Islet of Langerhans (tissue), 1 donor: ENCODE measurements around the gene CCDC154.
"Not testable (repeated sequence)": the region's sequence is repeated elsewhere in the genome, so short reads cannot be mapped to it uniquely, and the experiment has no call there.

Source experiments
- FAIRE-seq: peaks from one replicate; lab custom pipeline; 2011; peaks lifted over from hg19 to GRCh38; lab: Jason Lieb, UNC

CCDC154 gene, protein sequence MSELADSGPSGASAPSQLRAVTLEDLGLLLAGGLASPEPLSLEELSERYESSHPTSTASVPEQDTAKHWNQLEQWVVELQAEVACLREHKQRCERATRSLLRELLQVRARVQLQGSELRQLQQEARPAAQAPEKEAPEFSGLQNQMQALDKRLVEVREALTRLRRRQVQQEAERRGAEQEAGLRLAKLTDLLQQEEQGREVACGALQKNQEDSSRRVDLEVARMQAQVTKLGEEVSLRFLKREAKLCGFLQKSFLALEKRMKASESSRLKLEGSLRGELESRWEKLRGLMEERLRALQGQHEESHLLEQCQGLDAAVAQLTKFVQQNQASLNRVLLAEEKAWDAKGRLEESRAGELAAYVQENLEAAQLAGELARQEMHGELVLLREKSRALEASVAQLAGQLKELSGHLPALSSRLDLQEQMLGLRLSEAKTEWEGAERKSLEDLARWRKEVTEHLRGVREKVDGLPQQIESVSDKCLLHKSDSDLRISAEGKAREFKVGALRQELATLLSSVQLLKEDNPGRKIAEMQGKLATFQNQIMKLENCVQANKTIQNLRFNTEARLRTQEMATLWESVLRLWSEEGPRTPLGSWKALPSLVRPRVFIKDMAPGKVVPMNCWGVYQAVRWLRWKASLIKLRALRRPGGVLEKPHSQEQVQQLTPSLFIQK

DNA sequence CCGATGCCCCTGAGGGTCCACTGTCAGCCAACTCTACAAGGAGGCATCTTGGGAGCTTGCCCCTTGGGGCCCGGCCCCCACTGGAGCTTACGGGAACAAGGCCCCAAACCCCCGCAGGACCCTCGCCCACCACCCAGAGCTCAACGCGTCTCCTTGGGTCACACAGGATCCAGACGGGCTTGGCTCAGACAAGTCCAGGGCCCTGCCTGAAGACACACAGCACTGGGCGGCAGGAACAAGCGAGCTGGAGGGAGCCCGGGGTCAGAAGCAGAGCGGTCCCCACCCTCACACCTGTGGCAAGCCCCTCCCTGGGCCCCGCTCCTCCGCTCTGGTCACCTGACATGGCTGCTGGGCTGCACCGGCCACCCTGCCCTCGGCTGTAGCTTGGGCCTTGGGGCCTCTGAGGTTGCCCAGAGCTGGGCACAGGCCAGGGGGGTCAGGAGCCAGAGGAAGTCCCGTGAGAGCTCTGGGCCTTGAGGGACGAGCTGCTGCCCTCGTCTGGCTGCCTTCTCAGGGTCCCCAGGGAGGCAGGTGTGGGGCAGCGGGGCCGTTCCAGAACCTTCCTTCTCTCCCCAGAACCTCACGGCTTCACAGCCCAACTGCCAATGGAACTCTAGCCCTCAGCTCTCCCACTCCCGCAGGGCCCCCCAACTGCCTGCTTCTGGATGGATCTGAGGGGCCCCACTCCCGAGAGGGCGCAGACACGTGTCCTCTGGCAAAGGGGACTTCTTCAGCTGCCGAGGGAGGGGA, at the start of gene CCDC154:
Gene CCDC154 (minus strand): TSS at position 577 of the 750 bp plus-strand sequence. CDS start 234 bp downstream, at position 343.
- no peak for FAIRE-seq

DNA sequence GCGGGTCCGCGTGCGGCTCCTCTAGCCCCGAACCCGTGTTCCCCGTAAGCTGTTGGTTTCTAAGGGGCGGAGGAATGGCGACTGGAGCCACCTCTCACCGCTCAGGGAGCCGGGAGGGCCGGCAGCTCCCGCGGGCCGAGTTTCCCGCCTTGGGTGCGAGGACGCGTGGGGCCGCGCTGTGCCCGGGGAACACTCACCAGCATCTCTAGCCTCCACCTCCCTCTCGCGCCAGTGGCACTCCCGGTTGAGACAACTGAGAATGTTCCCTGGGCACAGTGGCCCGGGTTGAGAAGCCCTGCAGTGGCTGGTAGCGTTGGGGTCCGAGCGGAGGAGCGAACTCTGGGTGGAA, 49.4 kb upstream of the CCDC154 start:
- FAIRE-seq = no peak

DNA sequence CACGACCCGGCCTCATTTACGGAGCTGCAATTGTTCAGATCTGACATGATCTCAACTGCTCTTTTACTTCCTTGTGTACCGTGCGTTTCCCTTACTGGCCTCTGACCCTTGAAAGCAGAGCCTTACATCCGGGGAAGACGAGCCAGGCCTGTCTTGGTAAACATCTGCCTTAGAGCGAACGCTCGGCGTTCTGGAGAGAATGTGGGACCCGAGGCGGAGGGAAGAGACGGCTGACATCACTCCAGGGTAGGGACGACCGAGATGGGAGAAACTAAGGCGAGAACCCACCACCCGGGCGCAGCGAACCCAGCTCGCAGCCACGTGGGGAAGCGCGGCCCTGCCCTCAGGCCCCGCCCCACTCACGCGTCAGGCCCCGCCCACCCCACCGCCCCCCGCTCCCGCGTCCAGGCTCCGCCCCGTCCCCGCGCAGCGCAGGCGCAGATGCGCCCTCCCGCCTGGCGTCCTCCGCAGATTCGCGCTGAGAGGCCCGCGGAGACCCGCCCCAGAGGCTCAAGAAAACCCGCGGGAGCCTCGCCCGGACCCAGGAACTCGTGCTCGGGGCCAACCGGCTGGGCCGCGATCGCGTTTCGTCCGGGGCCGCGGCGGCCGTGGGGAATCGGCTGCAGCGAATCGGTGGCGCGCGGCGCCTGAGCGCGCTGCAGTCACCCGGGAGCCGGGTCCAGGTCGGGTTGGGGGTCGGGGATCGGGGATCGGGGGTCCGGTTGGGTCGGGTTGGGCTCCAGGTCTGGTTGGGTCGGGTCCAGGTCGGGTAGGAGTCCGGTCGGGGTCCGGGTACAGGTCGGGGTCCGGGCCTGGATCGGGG, 48.8 kb upstream of the CCDC154 start, which contains the start of gene TELO2:
Gene TELO2 (plus strand): TSS at position 438 of the 823 bp plus-strand sequence. CDS start 922 bp downstream, outside the sequence.
- FAIRE-seq = no peak

DNA sequence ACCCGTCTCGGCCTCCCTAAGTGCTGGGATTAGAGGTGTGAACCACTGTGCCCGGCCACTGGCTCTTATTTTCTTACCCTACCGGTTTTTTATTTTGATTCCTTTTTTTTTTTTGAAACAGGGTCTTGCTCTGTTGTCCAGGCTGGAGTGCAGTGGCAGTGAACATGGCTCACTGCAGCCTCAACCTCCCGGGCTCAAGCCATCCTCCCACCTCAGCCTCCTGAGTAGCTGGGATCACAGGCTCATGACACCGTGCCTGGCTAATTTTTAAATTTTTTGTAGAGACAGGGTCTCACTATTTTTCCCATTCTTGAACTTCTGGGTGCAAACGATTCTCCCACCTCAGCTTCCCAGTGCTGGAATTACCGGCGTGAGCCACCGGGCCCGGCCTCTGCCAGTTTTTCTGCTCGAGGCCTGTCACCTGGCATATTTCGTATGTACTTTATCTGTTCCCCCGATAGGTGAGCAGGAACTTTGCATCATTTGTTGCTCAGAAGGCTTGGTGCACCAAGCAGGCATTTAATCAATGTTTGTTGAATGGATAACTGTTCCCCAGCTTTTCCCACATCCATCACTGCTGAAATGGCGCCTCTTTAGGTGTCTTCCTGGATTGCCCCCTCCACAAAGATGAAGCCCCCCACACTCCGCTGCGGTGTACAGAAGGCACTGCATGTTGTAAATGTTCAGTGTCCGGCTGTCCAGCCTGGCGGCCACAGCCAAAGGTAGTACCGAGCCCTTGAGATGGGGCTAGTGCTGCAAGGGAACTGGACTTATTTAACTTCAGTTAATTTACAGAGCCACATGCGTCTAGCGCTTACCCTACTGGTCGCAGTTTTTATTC, 47.9 kb upstream of the CCDC154 start:
- FAIRE-seq = no peak

DNA sequence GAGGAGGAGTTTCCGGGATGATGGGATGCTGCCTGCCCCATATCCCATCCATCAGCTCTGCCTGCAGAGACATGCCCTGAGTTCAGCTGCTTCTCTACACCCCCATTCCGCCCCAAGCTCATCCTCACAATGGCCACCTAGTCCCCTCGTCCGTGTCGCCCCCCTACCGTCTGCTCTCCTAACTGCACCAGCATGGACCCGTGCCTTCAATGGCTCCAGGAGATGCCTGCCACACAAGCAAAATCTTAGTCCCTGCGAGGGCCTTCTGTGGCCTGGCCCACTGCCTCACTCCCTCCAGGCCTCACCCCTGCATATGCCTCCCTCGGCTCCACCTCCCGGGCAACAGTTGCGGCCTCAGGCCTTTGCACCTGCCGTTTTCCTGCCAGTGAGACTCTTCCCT, 47.0 kb upstream of the CCDC154 start:
- no peak for FAIRE-seq

DNA sequence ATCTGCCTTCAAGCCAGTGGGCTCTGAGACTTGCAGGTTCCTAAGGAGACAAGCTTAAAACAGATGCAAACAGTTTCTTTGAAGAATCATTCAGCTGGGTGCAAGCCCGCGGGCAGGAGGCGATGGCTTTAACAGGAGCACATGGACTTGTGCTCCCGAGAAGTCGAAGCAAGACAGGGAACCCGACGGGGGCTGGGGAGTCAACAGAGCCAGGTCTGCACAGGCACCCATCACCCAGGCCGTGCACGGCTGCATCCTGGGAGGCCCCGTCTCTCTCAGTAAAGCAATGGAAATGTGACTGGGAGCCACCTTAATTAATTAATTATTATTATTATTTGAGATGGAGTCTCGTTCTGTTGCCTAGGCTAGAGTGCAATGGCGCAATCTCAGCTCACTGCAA, 44.7 kb upstream of the CCDC154 start:
- no peak for FAIRE-seq

DNA sequence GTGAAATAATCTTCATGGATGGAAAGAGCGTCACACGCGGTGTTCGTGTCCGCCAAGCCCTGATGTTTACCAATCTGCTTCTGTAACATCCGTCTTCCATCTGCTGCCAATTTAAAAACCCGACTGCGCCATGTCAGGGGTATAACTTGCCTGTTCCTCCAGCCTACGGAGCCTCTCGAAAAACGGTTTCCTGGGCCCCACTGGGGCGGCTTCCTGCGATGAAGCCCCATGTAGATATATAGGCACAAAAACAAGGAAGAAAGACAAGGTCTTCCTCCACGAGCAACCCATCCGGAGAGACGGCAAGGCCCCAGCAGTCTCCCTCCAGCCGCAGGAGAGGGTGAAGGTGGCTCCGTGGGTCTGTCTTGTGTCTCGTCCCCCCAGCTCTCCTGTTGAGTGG, 44.3 kb upstream of the CCDC154 start, which contains the start of gene PTX4:
Gene PTX4 (minus strand): TSS at position 326 of the 400 bp plus-strand sequence. CDS start 35 bp downstream, at position 291.
- no peak for FAIRE-seq

DNA sequence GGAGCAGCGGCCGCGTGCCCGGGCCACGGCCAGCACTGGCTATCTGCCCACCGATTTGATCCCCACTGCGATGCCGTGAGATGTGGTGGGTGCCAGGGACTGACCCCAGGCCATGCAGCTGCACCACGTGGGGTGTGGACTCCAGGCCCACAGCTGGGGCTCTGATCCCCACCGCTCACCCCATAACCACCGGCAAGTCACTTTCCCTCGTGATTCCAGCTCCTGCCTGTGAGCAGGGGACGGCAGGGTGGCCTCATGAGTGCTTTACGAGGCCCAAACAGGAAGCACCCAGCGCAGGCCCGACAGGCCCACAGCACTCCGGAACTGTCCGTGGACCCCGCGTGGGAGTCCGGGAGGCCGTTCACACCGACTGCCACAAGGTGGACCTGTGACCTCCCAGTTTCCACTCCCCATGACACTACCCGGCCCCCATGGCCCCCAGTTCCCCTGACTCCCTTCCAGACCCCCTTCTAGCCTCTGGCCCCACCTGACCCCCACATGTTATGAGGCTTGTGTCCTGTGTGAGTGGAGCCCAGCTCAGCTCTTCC, 43.8 kb upstream of the CCDC154 start:
- no peak for FAIRE-seq

DNA sequence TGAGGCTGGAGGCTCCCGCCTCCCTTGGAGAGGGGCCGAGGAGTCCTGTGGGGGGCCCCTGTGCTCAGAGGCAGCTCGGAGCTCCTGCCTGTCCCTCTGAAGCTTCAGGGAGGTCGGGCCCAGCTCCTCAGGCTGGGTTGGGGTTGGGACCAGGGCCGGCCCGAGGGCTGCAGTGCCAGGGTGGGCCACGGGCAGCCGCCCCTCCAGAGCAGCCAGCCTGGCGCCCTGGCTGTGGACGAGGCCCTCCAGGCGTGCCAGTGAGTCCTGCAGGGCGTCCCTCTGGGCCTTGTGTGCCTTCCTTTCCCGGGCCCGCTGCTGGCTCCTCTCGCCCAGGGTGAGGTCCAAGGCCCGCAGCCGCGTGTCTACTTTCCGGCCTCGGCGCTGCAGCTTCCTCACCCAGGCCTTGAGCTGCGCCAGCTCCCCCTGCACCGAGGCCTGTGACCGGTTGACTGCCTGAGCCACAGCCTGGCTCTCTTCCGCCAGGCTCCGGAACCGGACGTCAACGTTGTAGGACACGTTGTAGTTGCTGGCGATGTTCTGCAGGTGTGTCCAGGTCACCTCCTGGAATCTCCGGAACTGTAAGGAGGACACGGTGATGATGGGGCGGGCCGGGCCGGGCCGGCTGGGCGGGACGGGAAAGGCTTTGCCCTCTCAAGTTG, 43.2 kb upstream of the CCDC154 start:
- FAIRE-seq = no peak

DNA sequence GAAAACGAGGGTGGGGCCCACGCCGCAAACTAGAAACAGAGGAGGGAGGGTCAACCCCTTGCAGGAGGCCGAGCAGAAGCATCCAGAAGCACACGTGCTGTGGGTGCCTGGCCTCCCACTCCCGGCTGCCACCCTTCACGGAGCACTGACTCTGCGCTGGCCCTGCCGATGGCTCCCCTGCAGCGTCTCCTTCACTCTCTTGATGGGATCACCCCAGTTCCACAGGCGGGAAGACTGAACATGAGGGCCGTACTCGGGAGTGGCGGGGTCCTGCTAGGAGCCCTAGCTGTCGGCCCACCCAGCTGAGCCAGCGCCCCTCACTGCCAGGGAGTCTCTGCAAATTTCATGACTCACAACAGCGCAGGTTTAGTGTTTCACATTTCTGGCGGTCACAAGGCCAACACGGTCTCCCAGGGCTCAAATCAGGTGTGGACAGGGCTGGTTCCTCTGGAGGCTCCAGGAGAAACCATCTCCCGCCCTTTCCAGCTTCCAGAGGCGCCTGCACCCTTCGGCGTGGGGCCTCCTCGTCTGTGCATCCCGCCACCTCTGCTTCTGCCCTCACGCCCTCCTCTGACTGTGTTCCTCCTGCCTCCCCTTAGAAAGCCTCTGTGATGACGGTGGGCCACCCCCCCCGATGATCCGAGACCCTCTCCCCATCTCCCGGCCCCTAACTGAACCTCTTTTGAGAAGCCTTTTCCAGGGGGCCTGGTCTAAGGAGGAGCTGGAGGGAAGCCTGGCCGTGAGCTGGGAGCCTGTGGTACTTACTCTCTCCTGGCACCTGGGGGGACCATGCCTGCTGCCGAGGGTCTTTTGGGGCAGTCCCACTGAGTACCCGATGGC, 42.4 kb upstream of the CCDC154 start:
- FAIRE-seq = no peak

DNA sequence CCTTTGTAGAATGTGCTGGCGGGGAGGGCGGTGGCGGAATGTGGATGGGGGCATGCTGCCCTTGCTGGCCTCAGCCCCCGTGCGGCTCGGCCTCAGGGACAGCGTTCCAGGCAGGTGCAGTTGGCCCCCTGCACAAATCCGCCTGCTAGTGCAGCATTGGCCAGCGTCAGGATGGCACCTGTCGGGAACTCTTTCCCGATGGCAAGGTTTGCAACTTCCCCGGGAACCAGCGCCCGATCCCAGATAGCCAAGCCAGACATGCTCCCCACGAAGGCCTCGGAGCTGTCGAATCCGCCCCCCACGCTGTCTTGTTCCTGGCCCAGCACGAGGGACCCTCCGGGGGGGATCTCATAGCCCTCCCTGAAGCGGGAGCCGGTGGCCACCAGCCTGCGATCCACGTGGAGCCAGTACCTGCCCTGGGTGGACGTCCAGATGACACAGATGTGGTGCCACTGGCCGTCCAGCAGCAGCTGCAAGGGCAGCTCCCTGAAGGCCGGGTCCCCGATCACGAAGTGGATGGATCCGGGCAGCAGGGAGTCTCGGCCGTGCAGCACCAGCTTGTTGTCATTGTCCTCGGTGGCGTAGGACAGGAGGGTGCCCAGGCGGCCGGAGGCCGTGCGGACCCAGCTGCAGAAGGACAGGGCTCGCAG, 41.6 kb upstream of the CCDC154 start:
- FAIRE-seq = no peak

DNA sequence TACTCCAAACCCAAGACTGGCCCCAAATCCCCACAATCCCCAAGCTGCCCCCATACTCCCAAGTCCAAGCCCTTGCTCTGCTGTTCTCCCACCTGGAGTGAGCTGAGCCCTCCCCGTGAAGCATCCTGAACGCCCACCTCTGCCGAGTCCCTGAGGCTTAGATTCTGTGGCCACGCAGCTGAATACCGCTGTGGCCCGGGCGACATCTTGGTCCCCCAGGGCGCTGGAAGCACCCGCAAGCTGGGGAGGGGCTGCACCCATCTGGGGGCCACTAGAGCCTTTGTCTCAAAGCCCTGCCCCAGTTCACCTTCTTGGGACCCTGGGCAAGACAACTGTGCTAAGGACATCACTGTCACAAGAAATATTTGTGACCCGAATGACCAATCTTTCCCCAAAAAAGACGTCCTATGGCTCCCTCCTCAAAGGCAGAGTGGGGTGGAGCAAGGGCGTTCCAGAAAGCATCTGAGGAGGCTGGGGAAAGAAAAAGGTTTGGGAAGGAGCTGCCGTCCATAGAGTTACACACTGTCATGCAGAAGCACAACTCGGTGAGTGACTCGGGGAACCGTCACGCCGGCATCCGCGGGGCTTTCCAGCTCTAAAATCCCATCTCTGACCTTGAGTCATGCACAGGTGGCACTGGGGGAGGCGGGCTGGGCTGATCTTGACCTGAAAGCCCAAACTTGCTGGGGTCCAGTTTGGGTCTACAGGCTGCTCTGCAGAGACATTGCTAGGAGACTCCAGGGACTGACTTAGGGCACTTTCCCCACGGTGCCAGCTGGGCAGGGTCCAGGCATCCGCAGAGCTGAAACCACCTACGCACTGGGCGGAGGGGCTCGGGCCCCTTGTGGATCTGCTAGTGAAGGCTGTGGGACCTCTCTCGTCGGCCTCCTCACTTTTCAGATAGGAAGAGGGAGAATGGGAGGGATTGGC, 37.8 kb upstream of the CCDC154 start:
- no peak for FAIRE-seq

DNA sequence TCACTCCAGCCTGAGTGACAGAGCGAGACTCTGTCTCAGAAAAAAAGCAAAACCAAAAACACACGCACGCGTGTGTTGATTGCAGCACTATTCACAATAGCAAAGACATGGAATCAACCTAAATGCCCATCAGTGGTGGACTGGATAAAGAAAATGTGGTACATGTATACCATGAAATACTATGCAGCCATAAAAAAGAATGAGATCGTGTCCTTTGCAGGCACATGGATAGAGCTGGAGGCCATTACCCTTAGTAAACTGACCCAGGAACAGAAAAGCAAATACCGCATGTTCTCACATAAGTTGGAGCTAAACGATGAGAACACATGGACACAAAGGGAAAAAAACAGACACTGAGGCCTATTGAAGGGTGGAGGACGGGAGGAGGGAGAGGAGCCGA, 34.6 kb upstream of the CCDC154 start:
- not testable (repeated sequence) for FAIRE-seq

DNA sequence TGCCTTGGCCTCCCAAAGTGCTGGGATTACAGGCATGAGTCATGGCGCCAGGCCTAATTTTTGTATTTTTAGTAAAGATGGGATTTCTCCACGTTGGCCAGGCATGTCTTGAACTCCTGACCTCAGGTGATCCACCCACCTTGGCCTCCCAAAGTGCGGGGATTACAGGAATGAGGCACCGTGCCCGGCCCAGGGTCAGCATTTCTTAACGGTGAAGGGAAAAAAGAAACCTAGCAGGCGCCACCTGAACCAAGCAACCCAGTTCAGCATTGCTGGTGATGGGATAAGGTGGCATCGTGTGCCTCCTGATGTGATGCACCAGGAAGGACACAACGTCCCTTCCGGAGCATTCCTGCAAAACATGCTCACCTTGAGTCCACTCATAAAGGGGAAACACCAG, 32.7 kb upstream of the CCDC154 start:
- no peak for FAIRE-seq

DNA sequence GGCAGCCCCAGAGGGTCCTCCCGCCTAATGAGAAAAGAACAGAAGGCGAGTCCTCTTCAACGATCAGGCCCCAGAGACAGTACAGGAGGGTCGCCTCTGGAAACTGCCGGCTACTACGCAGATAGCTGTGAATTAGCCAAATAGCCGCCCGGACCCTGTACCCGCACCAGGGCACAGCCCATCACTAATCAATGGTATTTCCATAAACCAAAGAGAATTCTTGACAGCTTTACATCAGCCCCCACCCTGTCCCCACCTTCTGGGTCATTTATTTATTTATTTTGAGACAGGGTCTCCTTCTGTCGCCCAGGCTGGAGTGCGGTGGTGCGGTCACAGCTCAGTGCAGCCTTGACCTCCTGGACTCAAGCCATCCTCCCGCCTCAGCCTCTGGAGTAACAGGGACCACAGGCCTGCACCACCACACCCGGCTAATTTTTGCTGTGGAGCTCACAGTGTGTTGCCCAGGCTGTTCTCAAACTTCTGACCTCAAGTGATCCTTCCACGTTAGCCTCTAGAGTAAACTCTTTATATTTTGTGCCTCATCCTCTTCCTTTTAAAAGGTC, 31.3 kb upstream of the CCDC154 start:
- FAIRE-seq = no peak

DNA sequence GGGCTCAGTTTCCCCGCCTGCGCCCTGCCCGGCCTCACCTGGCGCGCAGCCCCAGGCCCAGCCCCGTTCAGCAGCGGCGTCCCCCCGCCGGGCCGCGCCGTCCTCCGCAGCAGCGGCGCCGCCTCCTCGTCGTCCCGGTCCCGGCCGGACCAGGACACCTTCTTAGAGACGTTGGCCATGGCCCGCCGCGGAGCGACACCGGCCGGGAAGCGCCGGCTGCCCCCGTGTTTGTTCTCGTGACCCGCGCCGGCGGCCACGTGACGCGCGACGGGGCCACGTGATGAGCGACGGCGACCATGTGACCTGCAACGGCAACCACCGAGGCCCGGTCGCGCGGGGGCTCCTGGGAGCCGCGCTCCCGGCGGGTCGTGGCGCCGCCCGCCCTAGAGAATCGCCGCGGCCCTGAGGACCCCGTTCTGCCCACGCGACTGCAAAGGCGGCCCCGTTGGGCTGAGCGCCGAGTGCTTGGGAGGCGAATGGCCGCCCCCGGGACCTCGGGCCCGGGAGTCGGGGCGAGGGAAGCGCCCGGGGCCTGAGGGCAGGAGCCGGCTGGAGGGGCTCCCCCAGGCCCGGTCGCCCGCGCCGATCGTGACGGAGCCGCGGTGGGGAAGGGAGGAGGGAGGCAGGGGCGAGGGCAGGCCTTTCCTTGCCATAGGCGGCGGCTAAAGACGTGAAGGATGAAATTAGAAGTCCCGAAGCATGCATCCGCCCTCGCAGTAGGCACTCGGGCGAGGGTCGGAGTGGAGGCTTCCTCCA, 30.6 kb upstream of the CCDC154 start, which contains the start of gene CLCN7:
Gene CLCN7 (minus strand): TSS at position 233 of the 756 bp plus-strand sequence. CDS start 54 bp downstream, at position 179.
- no peak for FAIRE-seq
